Measurements from ENCODE around the gene CACNA1F. TPM values are rescaled to one million over a fixed set of nuclear protein-coding genes. Genes with fewer than 3 reads are reported as not detected.
A peak's percentile ranks its signal among the peaks of the same experiment; 100 is the strongest.

CACNA1F gene
- total RNA-seq, 4 donors from 2014 or later, result under 0.01 to 0.42 (median 0.06) TPM

GRCh38 chrX:49231333-49232000 is 1.7 kb downstream of the CACNA1F start:
- Histone ChIP-seq H3K36me3 (no peaks in the 10 kb centered on the region), H3K27ac (replicated peaks in 1 of 4) (no peak overlapping the region), H3K4me1 (peaks cover 0 to 14% (median 11%) of the 10 kb centered on the region in 4 donors), H3K4me3 (no peak overlapping the region), H3K27me3 (peaks cover 0 to 24% (median 0%) of the 10 kb centered on the region in 4 donors), H3K9me3 (no peaks in the 10 kb centered on the region)
- DNase-seq (ENCODE audit: extremely low spot score), result no peak
- TF ChIP-seq EP300 (IDR thresholded peaks at IDR 0.05), result no peak
- TF ChIP-seq CTCF (IDR thresholded peaks at IDR 0.05), result no peak
- no peak for TF ChIP-seq POLR2AphosphoS5 (IDR thresholded peaks at IDR 0.05)
- no peak for TF ChIP-seq POLR2A (IDR thresholded peaks at IDR 0.05; ENCODE audit: low read depth)
- WGBS, result 91% methylated on average over 10 of the region's 10 CpGs
- intact Hi-C loops (cut with DNase I), result no loop called here

GRCh38 chrX:49230500-49231232 is 2.5 kb downstream of the CACNA1F start:
- TF ChIP-seq POLR2AphosphoS5 (IDR thresholded peaks at IDR 0.05), result no peak
- TF ChIP-seq EP300 (IDR thresholded peaks at IDR 0.05), result no peak
- TF ChIP-seq POLR2A (IDR thresholded peaks at IDR 0.05; ENCODE audit: low read depth), result no peak
- no peak for TF ChIP-seq CTCF (IDR thresholded peaks at IDR 0.05)
- no peak for DNase-seq (ENCODE audit: extremely low spot score)
- intact Hi-C loops (cut with DNase I), result no loop called here
- peak overlapping the region in 2 of 4 donors; percentile 23 to 36 for H3K27ac ChIP-seq (replicated peaks in 1 of 4)
- H3K9me3 ChIP-seq, result no peaks in the 10 kb centered on the region
- H3K36me3 ChIP-seq, result no peaks in the 10 kb centered on the region
- peaks cover 0 to 8% (median 4%) of the 10 kb centered on the region in 4 donors for H3K4me1 ChIP-seq
- H3K4me3 ChIP-seq, result peak overlapping the region; percentile 34 to 47 (median 35)
- 67% methylated on average over 39 of the region's 44 CpGs for WGBS
- H3K27me3 ChIP-seq, result peaks cover 0 to 24% (median 1%) of the 10 kb centered on the region in 4 donors

GRCh38 chrX:49228185-49228584 is 5.0 kb downstream of the CACNA1F start:
- Histone ChIP-seq H3K27me3 (peaks cover 0 to 18% (median 3%) of the 10 kb centered on the region in 4 donors), H3K4me1 (peaks cover 0 to 8% (median 4%) of the 10 kb centered on the region in 4 donors), H3K36me3 (no peaks in the 10 kb centered on the region), H3K27ac (replicated peaks in 1 of 4) (no peak overlapping the region), H3K4me3 (no peak overlapping the region), H3K9me3 (no peaks in the 10 kb centered on the region)
- intact Hi-C loops (cut with DNase I), result no loop called here
- TF ChIP-seq POLR2AphosphoS5 (IDR thresholded peaks at IDR 0.05) (no peak), EP300 (IDR thresholded peaks at IDR 0.05) (no peak), CTCF (IDR thresholded peaks at IDR 0.05) (no peak), POLR2A (IDR thresholded peaks at IDR 0.05; ENCODE audit: low read depth) (no peak)
- 90% methylated on average over 15 of the region's 17 CpGs for WGBS
- DNase-seq (ENCODE audit: extremely low spot score), result no peak

- TF ChIP-seq POLR2A (IDR thresholded peaks at IDR 0.05; ENCODE audit: low read depth), result no peak
- no peak for TF ChIP-seq EP300 (IDR thresholded peaks at IDR 0.05)
- no peak for TF ChIP-seq CTCF (IDR thresholded peaks at IDR 0.05)
- no peak for TF ChIP-seq POLR2AphosphoS5 (IDR thresholded peaks at IDR 0.05)
- Histone ChIP-seq H3K27me3 (peaks cover 0 to 18% (median 3%) of the 10 kb centered on the region in 4 donors), H3K27ac (replicated peaks in 1 of 4) (no peak overlapping the region), H3K4me1 (peaks cover 0 to 8% (median 4%) of the 10 kb centered on the region in 4 donors), H3K9me3 (no peaks in the 10 kb centered on the region), H3K36me3 (no peaks in the 10 kb centered on the region), H3K4me3 (no peak overlapping the region)
- intact Hi-C loops (cut with DNase I), result no loop called here
- no peak for DNase-seq (ENCODE audit: extremely low spot score)
- 65% methylated on average over 2 of the region's 2 CpGs for WGBS
Measured at GRCh38 chrX:49227726-49228125, 5.4 kb downstream of the CACNA1F start.
